ENCODE data around the gene CBLB.

Gene CBLB

DNA sequence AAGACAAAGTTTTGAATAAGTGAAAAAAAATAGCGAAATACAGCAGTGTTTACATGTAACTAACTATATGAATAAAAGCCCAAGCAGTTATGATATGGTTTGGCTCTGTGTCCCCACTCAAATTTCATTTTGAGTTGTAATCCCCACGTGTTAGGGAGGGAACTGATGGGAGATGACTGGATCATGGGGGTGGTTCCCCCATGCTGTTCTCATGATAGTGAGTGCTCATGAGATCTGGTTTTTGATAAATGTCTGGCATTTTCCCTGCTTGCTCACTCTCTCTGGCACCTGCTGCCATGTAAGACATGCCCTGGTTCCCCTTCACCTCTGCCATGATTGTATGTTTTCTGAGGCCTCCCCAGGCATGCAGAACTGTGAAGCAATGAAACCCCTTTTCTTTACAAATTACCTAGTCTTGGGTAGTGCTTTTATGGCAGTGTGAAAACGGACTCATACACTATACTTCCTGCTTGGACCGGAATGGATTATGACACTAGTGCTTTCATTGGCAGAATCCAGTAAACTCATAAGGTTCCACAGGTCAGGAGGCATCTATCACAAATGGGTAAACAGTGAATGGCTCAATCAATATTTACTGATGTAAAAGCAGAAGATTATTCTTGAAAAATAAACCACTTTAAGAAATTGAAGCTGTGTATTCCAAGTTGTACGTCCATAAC, 192.1 kb downstream of the CBLB start:
- DNase-seq: no peak

DNA sequence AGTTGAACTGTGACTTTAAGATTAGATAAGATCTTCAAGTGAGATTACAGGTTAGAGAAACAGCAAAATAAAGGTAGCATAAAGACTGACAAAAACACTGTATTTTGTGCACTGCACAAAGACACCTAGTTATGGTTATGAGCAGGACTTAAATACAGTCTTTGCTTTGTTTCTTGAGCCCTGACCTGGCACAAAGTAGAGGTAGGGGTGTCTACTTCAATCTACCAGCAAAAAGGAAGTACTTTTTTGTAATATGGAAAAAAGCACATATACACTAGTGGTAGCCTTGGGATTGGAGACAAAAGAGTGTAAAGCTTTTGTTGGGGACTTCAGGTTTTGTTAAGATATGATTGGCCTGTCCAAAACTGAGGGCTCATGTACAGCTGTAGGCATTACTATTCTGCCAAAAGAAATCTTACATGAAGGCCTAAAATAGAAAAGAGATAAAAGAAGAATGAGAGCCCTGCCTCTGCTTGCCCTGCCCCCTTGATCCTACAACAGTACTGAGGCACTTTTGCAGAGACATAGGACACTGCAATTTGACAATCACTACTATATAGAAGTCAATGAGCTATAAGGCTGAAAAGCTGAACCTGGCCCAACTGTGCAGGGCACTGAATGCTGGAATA, 194.3 kb downstream of the CBLB start:
- no peak for DNase-seq

DNA sequence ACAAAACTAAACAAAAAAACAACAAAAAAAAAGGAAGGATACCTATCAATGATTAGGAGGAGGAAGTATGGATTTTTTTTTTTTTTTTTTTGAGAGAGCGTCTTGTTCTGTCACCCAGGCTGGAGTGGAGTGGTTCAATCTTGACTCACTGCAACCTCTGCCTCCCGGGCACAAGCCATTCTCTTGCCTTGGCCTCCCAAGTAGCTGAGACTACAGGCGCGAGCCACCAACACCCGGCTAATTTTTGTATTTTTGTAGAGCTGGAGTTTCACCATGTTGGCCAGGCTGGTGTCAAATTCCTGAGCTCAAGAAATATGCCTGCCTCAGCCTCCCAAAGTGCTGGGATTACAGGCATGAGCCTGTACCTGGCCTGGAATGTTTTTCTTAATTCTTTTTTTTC, 195.8 kb downstream of the CBLB start:
- no peak for DNase-seq

DNA sequence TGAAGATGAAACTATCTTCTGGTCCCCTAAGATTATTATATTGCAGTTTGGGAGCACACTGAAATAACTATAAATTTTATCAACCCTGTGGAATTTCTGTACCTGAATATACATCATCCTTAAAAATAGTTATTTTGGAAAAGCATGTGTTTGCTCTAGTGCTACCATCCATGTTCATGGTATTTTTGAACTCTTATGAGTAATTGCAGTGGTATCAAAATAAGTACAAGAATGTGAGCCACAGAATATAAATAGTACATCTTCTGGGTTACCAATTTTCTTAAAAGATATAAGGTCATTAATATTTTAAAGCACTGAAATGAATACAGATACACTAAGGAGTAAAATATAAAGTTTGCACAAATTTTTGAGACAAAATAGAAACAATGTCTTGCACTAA, 206.5 kb downstream of the CBLB start:
- DNase-seq: no peak

DNA sequence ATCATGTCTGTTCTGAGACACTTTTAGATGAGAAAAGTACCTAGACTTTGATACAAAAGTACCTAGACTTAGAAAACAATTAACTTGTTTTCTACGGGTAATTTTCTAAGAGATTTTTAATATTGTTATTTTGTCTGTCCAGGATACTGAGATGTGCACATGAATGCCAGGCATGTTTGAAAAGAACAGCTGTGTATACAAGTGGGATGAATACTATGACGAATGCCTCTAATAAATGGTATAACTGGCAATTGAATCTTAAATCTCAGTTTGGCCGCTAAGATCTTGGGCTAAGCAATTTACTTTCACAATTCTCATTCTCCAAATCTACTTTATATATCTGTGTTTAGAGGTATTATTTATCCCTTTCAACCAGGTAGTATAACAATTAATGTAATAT, 207.4 kb downstream of the CBLB start:
- no peak for DNase-seq

DNA sequence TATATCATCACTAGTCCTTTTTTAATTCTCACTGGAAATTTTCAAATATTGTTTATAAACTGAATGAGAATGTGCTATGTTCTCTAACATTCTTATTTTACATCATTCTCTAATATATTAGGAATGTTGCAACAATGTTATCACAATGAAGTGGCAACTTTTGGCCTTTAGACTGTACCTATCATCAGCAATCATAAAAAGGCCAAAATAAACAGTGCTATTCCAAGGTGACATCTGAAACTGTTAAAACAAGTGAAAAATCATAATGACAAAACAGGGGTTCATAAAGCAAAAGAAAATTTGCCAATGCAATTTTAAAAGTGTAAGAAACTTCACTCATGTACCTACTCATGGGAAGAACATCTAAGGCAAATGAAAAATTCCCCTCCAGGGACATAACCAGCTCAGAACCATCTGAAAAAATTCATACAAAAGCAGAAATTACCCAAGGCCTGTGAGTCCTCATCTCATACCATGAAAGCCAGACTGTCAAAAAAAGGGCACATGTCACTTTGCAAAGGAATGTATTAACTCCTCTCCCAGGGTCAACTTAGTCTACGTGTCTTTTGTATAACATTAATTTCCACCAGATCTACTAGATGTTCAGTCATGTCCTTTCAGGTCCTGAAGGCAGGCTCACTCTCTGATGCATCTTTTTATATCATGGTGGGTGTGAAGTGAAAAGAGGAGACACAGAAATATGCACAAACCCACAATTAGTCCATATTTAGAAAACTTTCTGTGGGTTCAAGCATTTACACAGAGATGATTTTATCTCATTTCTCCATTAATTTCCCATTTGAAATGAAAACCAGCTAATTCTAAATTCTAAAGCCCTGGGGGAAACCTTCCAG, 211.9 kb downstream of the CBLB start:
- no peak for DNase-seq

DNA sequence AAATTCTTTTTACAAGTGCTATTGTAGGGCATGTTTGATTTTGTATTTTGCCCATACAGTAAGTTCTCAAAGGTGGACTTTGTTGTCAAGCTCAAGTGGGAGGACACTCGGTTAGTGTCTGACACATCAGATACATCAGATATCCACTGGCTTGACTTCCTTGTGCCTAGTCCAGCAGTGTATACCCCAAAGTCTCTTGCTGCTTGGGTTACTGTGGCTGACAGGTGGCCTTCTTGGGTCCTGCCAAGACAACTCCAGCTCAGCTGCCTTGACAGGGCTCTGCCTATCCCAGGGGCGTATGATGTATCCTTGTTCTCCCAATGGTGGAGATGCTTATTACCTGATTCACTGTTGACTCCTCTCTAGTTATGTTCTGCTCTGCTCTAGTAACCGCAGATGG, 214.9 kb downstream of the CBLB start:
- DNase-seq: no peak

DNA sequence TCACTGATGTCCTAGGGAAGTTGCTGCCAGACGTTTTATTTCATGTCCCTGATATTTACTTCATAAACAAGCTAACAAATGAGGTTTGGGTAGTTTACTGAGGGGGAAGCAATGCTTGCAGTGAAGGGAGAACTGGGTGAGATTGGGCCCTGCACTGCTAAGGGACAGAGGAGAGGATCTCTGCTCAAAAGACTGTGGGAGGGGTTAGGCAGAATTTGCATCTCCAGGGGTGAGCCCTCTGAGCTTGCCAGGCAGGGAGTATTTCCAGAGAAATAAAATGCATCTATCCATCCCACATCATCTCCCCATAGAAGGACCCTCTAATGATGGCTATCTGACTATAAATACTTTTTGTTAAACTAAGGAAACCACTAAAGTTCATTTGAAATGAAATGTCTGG, 215.6 kb downstream of the CBLB start:
- DNase-seq: no peak

DNA sequence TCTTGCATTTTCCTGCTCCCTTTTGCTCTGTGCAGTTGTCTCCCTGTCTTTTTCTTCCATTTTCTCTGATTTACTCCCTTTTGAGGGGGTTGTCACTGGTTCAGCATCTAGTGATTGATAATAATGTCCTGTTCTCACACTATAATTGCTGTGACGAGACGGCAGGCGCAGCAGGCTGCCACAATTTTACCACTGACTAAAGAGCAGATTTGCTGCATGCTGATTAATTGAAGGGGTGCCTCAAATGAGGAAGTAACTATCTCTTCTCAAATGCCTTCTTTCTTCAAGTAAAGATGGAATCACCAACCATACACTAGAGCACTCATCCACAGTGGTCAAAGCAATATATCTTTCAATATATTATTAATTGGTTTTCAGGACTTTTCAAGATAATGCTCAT, 219.3 kb downstream of the CBLB start:
- no peak for DNase-seq

DNA sequence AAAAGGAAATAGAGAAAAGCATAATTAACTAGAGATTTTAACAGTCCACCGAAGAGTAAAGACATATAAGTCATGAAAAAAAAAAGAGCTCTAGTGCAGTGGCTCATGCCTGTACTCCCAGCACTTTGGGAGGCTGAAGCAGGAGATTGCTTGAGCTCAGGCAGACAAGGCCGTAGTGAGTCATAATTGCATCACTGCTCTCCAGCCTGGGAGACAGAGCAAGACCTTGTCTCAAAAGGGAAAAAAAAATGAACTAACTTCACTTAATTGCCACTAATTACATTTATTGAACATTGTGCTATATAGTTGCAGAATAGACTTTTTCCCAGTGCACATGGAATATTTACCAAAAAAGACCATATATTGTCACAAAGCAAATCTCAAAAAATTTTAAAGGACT, 221.8 kb downstream of the CBLB start:
- no peak for DNase-seq

DNA sequence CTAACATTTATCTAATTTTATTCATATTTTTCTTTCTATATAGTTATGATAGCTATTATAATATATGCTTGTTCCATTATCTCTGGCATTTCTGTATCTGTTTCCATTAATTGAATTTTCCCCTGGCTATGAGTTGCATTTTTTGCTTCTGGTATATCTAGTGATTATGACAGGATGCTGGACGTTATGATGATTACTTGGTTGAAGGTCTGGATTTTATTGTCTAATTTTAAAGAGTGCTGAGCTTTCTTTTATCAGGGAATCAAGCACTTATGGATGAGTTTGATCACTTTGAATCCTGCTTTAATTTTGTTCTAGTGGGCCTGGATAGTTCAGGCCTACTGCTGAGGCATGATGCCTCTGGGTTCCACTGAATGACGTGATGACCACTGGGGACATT, 229.7 kb downstream of the CBLB start:
- no peak for DNase-seq

DNA sequence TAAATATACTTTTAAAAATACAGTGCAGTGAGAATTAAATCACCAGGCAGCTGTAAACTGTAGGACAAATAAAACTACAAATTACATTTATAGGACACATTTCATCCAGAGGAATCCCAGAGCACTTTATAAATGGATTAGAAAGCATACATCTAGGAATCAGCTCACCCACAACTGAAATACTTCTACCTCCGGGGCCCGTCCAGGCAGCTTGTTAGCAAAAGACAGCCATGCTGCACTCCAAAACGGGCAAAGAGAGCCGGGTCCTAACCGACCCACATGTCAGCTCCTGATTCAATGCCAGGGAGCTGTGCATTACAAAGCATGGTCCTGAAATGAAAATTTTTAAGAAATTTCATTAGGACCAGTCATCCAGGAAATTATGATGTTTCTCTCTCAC, 234.1 kb downstream of the CBLB start:
- no peak for DNase-seq

DNA sequence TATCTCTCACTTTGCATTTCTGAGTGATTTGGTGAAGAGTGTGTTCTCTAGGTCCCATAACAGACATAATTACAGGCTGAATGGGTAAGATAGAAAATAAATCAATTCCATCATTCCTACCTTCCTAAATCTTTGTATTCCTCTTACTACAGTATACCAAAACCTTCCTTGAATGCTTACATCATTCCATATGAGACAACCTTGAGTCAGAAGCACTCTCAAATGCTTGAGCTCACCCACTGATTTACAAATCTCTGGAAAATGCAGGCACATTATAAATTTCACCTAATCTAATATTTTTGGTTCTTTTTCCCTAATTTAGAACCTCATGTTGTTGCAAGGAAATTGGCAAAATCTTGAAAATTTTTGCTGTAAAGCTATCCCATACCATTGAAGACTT, 239.1 kb downstream of the CBLB start:
- no peak for DNase-seq

DNA sequence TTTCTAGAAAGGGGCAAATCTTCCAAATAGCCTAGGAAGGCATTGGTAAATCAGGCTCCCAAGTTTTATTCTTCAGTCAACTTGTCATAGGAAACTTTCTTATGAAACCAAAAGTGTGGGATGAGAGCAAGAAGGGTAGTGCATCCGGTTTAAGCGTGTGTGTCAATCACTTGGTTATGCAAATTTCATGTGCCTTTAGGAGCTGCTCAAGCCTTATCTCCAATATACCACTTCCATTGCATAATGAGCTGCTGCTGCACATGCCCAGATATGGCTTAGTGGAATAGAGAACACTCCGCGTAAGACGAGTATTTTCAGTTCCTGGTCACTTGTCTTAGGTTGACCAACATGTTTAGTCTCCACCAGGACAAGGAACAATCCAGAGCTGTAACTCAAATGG, 242.1 kb downstream of the CBLB start:
- no peak for DNase-seq

DNA sequence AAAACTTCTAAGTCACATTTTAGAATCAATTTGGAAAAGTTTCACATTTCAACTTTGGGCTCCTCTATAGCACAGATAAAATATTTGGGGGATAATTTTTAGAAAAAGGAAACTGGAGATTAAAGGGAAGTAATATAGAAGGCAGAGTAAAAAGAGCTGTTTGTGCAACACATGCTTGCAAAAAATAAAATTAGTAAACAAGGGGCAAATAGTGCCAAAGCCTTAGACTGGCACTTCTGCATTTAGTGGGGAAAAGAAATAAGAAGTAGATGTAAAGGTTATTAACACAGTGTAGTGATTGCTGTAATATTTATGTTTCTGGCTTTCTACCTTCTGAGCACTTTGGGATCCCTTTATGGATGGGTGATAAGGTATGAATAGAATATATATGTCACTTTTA, 246.6 kb downstream of the CBLB start:
- DNase-seq: no peak

DNA sequence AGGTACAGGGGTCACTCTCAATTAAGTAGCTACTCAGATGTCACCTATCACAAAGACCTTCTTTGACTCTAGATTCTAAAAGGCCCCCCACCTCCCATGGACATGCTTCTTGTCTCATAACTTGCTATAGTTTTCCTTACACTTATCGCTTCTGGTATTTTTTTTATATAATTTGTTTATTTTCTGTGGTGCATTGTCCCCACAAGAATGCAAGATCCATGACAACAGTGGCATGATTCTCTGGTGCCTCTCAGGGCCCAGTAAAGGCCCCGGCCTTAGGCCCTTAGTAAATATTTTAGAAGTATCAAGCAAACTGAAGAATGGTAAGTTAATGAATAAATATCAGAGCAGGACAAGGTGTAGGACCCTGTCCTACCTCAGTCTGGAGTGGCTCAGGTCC, 248.6 kb downstream of the CBLB start:
- no peak for DNase-seq

DNA sequence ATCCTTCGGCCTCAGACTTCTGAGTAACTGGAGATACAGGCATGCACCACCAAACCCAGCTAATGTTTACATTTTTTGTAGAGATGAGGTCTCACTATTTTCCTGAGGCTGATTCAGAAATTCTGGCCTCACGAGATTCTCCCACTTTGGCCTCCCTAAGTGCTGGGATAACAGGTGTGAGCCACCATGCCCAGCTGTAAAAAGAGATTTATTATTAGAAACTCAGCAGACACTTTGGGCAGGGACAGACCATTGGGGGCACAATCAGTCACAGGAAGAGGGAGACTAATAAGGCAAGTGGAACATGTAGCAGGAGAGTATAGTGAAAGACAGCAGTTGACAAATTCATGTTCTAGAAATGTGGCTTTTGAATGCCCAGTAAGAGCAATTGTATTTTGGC, 249.2 kb downstream of the CBLB start:
- DNase-seq: no peak

DNA sequence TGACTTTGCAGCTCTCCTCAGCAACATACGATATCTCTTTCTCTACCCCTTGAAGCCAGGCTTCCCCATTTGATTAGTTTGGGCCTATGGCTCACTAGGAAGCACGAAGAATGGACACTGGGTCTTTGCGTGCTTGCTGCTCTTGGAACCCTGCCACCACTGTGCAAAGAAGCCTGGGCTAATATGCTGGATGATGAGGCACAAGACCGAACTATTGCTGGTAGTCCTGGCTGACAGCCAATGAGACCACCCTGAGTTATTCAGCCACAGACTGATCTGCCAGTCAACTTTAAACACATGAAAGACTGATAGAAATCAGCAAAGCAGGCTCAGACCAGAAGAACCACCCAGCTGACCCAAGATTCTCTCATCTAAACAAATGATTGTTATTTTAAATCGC, 250.3 kb downstream of the CBLB start:
- DNase-seq: no peak

DNA sequence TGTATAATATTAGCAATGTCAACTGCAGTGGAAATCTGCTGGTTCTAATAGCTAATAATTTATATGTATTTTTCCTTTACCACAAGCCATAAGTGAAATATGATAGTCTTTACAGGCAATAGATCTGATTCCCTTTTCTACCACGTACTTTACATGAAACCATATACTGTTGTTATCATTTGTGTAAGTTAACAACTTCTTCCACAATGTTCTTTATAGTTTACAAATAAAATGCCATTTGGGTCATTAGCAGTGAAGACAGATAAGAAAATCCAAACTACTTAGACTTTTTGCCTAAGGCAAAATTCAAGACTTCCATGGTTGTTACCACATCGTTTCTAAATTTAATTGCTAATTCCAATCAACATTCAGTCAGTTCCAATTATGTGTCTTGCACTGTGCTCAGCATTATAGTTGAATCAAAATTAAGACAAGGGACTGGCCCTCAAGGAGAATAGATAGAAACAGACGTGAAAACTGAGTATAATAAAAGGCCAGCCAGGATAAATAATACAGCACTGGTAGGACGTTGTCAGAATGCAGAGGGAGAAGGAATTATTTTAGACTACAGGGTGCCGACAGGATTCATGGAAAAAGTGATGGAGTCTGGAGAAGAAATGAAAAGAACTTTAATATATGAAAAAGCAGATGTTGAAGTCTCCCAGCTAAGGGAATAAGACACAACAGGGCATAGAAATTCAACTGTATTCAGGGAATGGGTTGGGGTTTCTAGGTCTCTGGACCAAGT, 252.3 kb downstream of the CBLB start:
- DNase-seq: no peak

DNA sequence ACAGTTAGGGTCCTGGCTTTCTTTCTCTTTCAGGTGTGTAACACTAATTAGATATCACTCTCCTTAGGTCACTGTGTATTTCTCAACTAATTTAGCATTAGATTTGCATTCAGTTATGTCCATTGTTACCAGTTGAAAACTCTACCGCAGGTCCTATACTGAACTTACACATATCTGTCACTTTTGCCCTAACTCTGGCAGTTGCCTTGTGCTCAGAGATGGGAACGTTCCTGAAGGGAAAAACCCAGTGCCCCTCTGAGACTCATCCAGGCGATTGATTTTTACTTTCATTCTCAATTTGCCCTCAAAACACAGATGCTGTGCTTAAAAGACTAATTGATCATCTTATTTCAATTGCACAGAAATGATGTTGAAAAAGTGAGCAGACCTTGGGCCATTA, 253.0 kb downstream of the CBLB start:
- no peak for DNase-seq

DNA sequence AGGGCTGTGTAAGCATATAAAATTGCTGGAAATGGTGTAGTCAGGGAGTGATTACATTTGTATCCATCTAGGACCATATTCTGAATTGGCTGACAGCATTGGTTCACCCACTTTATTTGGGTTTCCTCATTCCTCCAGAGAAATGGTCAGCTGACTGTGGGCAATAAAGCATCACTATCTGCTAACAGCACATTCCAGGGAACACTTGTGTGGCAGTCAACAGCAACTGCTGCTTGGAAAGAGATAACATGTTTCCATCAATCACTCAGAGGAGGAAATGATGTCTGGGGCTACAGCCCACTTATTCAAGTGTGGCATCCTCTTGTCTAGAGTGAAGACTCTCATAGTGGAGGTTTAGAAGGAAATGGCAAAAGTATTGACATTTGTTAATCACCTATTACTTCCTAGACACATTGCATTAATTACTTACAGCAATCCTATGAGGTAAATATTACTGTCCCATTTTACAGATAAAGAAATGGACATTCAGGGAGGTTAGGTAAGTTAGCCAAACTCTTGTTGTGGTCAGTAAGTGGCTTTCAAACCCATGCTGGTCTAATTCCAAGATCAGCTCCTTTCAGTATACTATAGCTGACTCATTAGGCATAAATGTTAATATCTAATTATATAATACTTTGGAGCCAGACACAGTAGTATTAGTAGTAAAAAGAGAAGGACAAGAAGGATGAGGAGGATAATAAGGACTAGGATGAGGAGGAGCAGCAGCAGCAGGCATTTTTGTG, 254.4 kb downstream of the CBLB start:
- DNase-seq: no peak

DNA sequence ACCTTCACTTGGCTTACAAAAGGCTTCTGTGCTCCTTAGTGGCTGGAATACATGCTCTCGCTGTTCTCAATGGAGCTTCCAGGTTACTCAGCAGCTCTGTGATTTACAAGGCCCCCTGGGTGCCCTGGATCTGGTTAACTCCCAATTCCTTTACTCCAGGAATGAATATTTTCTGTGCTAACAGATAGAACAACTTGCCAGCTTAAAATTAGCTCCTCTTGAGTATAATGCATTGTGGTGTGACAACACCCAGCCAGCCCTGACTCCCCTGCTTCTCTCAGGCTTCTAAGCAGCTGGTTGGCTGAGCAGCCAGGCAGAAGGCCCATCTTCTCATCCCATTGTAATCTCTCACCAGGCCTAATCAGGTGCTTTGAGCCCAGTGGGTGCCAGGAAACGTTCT, 255.7 kb downstream of the CBLB start:
- peak; percentile 22 for DNase-seq

Data from COR-L47 (cell line).